OCI-M2 (cell line): Measurements from ENCODE around the gene MYLK2.
A peak's percentile ranks its signal among the peaks of the same experiment; 100 is the strongest.

Source experiments
- DNase-seq: peaks from one replicate; lab custom pipeline; 2025; ENCODE audit not compliant: unreplicated experiment; lab: John Stamatoyannopoulos, UW

MYLK2 gene

DNA sequence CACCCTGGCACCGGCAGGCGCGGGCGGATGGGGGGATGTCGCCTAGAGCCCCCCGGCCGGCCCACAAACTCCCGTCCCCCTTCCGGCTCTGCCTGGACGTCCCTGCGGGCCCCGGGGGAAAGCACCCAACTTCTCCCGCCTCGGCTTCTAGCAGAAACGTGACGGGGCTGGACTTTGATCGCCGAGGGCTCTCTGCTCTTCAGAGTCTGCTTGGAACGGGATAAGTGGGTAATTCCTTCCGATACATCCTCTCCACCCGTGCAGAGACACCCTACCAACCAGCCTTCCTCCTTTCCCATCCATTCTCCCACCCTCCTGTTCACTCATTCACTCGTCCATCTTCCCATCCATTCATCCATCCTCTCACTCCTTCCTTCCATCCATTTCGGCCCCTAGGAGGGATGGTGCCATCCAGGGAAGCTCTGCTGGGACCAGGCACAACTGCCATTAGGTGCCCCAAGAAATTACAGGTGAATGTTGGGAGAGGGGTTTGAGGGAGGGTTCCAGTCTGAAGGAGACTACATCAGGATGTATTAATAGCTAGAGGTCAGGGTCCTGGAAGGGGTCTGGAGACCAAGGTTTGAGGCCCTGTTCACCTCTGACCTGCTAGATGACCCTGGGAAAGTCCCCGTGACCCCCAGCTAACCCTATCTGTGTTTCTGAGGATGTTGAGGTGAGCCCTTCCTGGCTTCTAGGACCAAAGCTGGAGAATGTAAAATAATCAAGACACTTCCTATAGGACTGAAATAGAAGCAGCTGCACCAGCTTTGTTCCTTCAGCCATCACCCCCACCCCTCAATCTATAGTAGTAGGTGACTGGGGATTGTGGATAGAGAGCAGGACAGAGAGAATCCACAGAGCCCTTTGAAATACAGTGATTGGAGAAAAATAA, 51.8 kb downstream of the MYLK2 start:
- no peak for DNase-seq

DNA sequence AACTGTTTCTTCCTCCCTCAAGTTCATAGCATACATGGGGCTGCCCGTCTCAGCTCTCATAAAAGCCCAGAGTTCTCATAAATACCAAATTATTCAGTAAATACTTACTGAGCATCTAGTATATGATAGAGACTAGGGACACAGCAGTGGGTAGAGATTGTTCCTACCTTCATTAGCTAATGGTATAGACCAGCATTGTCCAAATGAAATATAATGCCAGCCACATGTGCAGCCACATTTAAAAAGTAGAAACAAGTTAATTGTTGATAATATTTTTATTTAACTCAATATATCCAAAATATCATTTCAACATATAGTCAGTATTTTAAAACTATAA, 52.4 kb downstream of the MYLK2 start:
- no peak for DNase-seq

DNA sequence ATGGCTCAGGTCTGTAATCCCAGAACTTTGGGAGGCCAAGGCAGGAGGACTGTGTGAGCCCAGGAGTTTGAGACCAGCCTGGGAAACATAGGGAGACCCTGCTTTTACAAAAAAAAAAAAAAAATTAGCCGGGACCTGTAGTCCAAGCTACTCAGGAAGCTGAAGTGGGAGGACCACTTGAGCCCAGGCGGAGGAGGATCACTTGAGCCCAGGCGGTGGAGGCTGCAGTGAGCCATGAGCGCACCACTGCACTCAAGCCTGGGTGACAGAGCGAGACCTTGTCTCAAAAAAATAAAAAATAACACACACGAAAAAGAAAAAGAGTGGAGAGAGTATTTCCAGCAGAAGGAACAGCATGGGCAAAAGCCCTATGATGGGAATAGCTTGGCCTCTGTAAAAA, 53.2 kb downstream of the MYLK2 start:
- DNase-seq: no peak

DNA sequence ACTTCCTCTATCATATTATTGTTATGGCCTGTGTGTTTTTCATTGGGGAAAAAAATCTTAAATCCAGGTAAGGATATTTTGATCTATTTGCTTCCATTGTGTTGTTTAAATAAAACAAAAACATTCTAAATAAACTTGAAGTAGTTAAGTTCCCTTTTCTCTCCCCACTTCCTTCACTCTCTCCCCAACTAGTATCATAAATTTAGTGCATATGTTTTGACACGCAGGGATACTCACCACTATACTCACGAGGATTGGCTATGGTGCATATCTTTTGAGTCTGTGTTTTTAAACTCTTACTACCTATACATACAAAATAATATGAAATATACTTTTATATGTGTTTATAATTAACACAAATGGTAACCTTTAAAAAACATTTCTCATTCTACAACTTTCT, 56.5 kb downstream of the MYLK2 start:
- no peak for DNase-seq

DNA sequence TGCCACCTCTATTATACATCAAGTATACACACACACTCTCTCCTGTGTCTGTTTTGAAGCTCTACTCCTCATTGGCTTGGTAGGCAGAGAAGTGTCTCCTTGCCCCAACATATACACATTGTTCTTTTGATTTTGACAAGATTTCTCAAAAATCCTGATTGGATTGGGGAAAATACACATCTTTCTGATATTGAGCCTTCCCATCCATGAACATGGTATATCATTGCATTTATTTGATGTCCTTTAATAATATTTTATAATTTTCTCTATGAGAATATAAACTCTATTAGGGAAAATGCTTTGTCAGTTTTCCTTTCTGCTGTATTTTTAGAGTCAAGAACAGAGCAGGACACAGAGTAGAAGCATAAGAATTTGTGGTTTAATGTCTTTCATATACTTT, 58.5 kb downstream of the MYLK2 start:
- no peak for DNase-seq

DNA sequence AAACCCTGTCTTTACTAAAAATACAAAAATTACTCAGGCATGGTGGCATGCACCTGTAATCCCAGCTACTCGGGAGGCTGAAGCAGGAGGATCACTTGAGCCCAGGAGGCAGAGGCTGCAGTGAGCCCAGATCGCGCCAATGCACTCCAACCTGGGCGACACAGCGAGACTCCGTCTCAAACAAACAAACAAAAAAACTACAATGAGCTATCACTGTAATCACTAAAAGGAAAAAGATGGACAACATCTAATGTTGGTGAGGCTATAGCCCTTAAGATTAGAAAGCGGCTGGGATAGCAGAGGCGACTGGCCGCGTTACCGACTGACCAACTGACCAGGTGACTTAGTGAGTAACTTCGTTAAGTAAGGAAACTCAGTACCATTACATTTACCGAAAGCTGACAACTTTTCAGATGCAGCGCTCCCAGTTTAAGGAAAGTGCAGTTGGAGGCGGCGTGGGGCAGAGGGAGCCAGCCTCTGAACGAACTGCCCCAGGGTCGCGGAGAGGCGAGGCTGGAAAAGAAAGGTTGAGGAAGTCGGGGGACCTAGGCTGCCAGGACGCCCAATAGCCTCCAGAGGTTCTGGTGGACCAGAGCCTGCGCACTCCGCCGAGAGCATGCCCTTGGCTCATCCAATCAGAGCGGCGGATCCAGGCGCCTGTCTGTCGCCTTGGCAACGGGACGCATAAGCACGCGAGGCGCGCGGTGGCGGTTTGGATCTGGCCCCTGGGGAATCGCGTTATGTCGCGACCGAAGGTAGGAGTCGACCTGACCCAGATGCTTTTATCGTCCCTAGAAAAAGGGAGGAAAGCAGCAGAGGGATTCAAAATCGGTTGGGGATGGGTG, 60.2 kb downstream of the MYLK2 start:
- DNase-seq: peak; percentile 89

DNA sequence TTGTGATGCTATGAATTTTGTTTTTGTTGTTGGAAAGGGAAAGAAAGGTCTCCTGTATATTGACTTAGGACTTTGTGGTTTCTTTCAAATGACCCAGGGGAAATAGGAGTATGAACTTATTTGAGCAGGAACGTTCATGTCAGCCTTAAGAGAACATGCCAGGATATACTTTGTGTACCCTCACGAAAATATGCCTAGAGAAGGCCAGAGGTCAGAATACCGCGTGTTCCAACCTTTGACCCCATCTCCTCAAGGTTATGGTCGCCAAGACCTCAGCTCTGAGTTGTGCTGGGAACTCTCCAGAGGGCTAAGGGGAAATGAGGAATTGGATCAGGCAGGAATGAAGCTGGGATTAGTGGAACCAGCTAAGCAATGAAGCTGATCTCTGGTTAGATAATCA, 62.8 kb downstream of the MYLK2 start:
- no peak for DNase-seq

DNA sequence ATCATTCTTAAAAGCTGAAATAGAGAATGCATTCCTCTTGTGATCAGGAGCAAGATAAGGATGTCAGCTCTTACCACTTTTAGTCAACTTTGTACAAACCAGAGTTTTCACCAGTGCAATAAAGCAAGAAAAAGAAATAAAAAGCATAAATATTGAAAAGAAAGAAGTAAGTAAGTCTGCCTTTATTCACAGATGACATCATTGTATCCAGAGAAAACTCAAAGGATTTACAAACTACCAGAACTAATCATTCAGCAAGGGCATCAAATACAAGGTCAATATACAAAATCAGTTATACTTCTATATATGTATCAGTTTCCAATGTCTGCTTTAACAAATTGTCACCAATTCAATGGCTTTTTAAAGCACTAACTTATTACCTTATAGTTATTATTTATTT, 64.7 kb downstream of the MYLK2 start:
- no peak for DNase-seq
